Measurements from ENCODE around the gene BFSP2.

DNA sequence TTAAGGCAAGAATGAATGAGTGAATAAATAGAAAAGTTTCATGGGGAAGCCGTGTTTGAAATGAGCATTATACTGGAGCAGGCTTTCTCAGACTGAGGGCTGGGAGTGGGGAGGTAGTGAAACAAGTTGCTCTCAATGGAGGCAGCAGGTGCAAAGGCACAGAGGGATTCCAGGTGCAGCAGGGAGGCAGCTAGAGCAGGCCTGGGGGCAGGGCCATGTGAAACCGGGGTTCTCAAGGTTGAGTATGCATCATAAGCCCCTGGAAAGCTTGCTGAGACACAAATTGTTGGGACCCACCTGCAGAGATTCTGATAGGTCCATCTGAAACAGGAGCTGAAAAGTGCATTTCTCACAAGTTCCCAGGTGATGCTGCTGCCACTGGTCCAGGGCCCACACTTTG is 45.3 kb downstream of the BFSP2 start:
- TF ChIP-seq, protein P1, sequence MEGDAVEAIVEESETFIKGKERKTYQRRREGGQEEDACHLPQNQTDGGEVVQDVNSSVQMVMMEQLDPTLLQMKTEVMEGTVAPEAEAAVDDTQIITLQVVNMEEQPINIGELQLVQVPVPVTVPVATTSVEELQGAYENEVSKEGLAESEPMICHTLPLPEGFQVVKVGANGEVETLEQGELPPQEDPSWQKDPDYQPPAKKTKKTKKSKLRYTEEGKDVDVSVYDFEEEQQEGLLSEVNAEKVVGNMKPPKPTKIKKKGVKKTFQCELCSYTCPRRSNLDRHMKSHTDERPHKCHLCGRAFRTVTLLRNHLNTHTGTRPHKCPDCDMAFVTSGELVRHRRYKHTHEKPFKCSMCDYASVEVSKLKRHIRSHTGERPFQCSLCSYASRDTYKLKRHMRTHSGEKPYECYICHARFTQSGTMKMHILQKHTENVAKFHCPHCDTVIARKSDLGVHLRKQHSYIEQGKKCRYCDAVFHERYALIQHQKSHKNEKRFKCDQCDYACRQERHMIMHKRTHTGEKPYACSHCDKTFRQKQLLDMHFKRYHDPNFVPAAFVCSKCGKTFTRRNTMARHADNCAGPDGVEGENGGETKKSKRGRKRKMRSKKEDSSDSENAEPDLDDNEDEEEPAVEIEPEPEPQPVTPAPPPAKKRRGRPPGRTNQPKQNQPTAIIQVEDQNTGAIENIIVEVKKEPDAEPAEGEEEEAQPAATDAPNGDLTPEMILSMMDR (IDR thresholded peaks at IDR 0.05; ENCODE audit: low read depth, low read length, poor library complexity, severe bottlenecking), result no peak
- no peak for TF ChIP-seq EZH2phosphoT487 (IDR thresholded peaks at IDR 0.05; ENCODE audit: borderline replicate concordance, low read length)
